Activated CD8-positive, alpha-beta memory T cell treated with anti-CD3 and anti-CD28 coated beads, Interleukin-2, amount 10 ng/mL, durations not matched to agents 7 days and 5 days (primary cell): ENCODE results near the gene DKC1. TPM values are rescaled to one million over a fixed set of nuclear protein-coding genes. Genes with fewer than 3 reads are reported as not detected.

ENCODE experiments used
- ATAC-seq: fragments of 150-1000 bp; cut with Tn5 transposase; one replicate; pipeline ENCODE4 v1.10.0; 2021; ENCODE audit warnings: moderate library complexity
- CTCF ChIA-PET: fragments of 350-600 bp; sonication (Branson Sonifier 250); formaldehyde crosslinking; loops from one replicate; lab custom pipeline; 2021; ENCODE audit warnings: antibody characterized with exemption; lab: Charles Lee
- DNase-seq: peaks from one replicate; pipeline ENCODE4 v3.0.0-alpha.2; 2020
- H3K27ac Mint-ChIP-seq: one replicate; pipeline ENCODE4 v1.8.0; 2021; ENCODE audit warnings: mild to moderate bottlenecking, mixed read lengths
- H3K27me3 Mint-ChIP-seq: one replicate; pipeline ENCODE4 v1.8.0; 2021; ENCODE audit warnings: mixed read lengths
- H3K36me3 Mint-ChIP-seq: one replicate; pipeline ENCODE4 v1.8.0; 2021; ENCODE audit warnings: mild to moderate bottlenecking, mixed read lengths
- H3K4me1 Mint-ChIP-seq: one replicate; pipeline ENCODE4 v1.8.0; 2021; ENCODE audit warnings: mixed read lengths
- H3K4me3 Mint-ChIP-seq: one replicate; pipeline ENCODE4 v1.8.0; 2021; ENCODE audit warnings: mild to moderate bottlenecking, moderate library complexity, mixed read lengths
- H3K9me3 Mint-ChIP-seq: one replicate; pipeline ENCODE4 v1.8.0; 2022; ENCODE audit warnings: low read depth, mixed read lengths
- total RNA-seq, 2 experiments: library from RNA; stranded (reverse); gene quantifications; one replicate each; pipeline ENCODE4 v1.2.3, GENCODE V29; 2021

DKC1 gene
- total RNA-seq = 100 to 1,000 TPM in 1 of 2 experiments, 10 to 100 TPM in 1; 81.0 to 116 TPM

- DNase-seq (peak; percentile 97), ATAC-seq (peak; percentile 91)
- Mint-ChIP-seq H3K27me3 (no peaks in the 10 kb centered on the region), H3K36me3 (peaks cover 27% of the 10 kb centered on the region), H3K27ac (peak within 1 kb of the TSS; percentile 94), H3K9me3 (no peaks in the 10 kb centered on the region), H3K4me1 (peaks cover 48% of the 10 kb centered on the region), H3K4me3 (peak within 1 kb of the TSS; percentile 84)
- CTCF ChIA-PET = interaction anchor here (0.9 to 3.8 kb wide), 6 partner anchors 9 to 42 kb away, joined by 3 to 20 read pairs (median 4); partner anchors contain the start of gene MPP1
These were observed at the start of gene DKC1 for GRCh38 chrX:154762537-154763296. Gene DKC1 (plus strand): TSS chrX:154762864. CDS start chrX:154762966, 102 bp downstream.

DNA sequence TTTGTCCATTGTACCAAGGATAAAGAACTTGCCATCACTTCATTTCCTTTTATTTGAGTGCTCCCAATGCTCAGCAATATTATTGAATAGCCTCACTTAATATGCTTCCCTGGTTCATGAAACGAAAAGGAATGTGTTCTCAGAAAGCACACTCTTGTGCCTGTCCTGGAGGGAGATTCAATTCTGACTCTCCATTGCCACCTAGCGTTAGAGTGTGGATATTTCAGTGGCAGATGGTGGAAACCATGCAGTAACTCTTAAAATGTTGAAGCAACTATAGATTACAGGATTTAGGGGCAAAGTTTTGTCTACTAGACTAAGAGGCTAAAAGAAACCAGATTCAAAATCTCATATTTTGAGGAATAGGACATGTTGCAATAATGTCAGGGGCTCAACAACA is 47.7 kb upstream of the DKC1 start:
- Mint-ChIP-seq H3K4me3 (no peak overlapping the region), H3K9me3 (no peaks in the 10 kb centered on the region), H3K4me1 (peaks cover 89% of the 10 kb centered on the region), H3K27me3 (no peaks in the 10 kb centered on the region), H3K27ac (peak overlapping the region; percentile 28), H3K36me3 (peaks cover 29% of the 10 kb centered on the region)
- DNase-seq (peak; percentile 70), ATAC-seq (no peak)
- CTCF ChIA-PET = no interaction called here

DNA sequence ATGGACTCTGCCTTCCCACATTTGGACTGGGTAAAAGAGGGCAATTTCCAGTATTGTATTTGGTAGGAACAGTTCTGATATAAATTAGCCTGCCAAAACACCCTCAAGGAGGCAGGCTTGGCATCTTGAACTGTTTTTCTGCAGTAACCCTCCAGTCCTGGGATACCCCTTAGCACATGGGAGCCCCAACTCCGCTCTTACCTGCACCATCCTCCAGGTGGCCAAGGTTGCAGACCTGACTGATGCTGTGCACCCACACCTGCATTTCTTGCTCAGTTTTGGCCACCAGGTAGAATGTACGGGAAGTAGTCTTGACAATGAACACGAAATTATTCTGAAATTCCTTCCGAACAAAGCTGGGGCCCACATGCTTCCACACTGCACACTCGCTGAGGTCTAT is 46.8 kb upstream of the DKC1 start:
- no peak overlapping the region for H3K27ac Mint-ChIP-seq

GRCh38 chrX:154717824-154718223 is 44.8 kb upstream of the DKC1 start:
- peak overlapping the region; percentile 49 for H3K4me3 Mint-ChIP-seq
- no peaks in the 10 kb centered on the region for H3K27me3 Mint-ChIP-seq
- H3K27ac Mint-ChIP-seq = peak overlapping the region; percentile 97
- ATAC-seq (no peak), DNase-seq (peak; percentile 57)
- H3K9me3 Mint-ChIP-seq = peaks cover 5% of the 10 kb centered on the region
- CTCF ChIA-PET = interaction anchor here (1.0 to 4.3 kb wide), 7 partner anchors 10 to 177 kb away, joined by 3 to 65 read pairs (median 6); no protein-coding TSS in a partner anchor
- peaks cover 86% of the 10 kb centered on the region for H3K4me1 Mint-ChIP-seq
- H3K36me3 Mint-ChIP-seq = peaks cover 27% of the 10 kb centered on the region

More for the DNA sequence above, 46.8 kb upstream of the DKC1 start:
- no peaks in the 10 kb centered on the region for H3K9me3 Mint-ChIP-seq
- H3K4me1 Mint-ChIP-seq = peaks cover 90% of the 10 kb centered on the region
- ATAC-seq = no peak
- no peaks in the 10 kb centered on the region for H3K27me3 Mint-ChIP-seq
- no peak overlapping the region for H3K4me3 Mint-ChIP-seq
- CTCF ChIA-PET = interaction anchor here (1.3 to 4.3 kb wide), 3 partner anchors 10 to 33 kb away, joined by 4 to 65 read pairs (median 5); no protein-coding TSS in a partner anchor
- no peak for DNase-seq
- peaks cover 25% of the 10 kb centered on the region for H3K36me3 Mint-ChIP-seq

DNA sequence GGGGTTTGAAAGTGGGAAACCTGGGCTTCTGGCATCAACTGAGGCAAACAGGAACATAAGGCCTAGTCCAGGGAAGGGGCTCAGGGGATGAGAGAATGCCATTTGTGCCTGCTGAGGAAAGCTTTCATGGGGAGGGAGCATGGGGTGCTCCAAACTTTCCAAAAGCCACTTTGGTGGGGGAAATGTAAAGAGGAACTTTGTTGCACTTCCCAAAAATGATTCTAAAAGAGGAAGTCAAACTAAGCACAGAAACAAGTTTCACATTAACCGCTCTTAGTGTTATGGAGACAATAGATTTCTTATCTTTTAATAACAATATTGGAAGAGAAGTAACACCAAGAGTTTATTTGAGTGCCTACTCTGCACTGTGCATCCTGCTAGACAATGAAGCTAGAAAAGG is 44.0 kb upstream of the DKC1 start:
- ATAC-seq (peak; percentile 8), DNase-seq (no peak)
- peak overlapping the region; percentile 97 for H3K27ac Mint-ChIP-seq
- H3K36me3 Mint-ChIP-seq = peaks cover 31% of the 10 kb centered on the region
- peak overlapping the region; percentile 51 for H3K4me3 Mint-ChIP-seq
- CTCF ChIA-PET = interaction anchor here (0.8 to 4.3 kb wide), 8 partner anchors 11 to 177 kb away, joined by 3 to 65 read pairs (median 4); partner anchors contain the start of gene GAB3
- H3K27me3 Mint-ChIP-seq = no peaks in the 10 kb centered on the region
- H3K4me1 Mint-ChIP-seq = peaks cover 85% of the 10 kb centered on the region
- H3K9me3 Mint-ChIP-seq = peaks cover 5% of the 10 kb centered on the region

- Mint-ChIP-seq H3K27ac (peak overlapping the region; percentile 97), H3K4me3 (peak overlapping the region; percentile 51), H3K9me3 (peaks cover 5% of the 10 kb centered on the region), H3K36me3 (peaks cover 33% of the 10 kb centered on the region), H3K27me3 (no peaks in the 10 kb centered on the region), H3K4me1 (peaks cover 86% of the 10 kb centered on the region)
- ATAC-seq = peak; percentile 83
- DNase-seq = peak; percentile 65
- CTCF ChIA-PET = interaction anchor here (0.8 to 4.3 kb wide), 7 partner anchors 10 to 178 kb away, joined by 3 to 65 read pairs (median 4); partner anchors contain the start of gene GAB3
These were observed 43.5 kb upstream of the DKC1 start for GRCh38 chrX:154719132-154719675.

- CTCF ChIA-PET = interaction anchor here (1.3 to 4.3 kb wide), 5 partner anchors 9 to 31 kb away, joined by 3 to 65 read pairs (median 9); partner anchors contain the start of gene GAB3
- no peak for DNase-seq
- H3K4me3 Mint-ChIP-seq = no peak overlapping the region
- H3K36me3 Mint-ChIP-seq = peaks cover 31% of the 10 kb centered on the region
- H3K4me1 Mint-ChIP-seq = peaks cover 86% of the 10 kb centered on the region
- no peak overlapping the region for H3K27ac Mint-ChIP-seq
- H3K9me3 Mint-ChIP-seq = peaks cover 5% of the 10 kb centered on the region
- ATAC-seq = no peak
- H3K27me3 Mint-ChIP-seq = no peaks in the 10 kb centered on the region
These were observed 42.6 kb upstream of the DKC1 start for GRCh38 chrX:154720067-154720466.

GRCh38 chrX:154721155-154721554 is 41.5 kb upstream of the DKC1 start:
- Mint-ChIP-seq H3K27me3 (no peaks in the 10 kb centered on the region), H3K9me3 (peaks cover 5% of the 10 kb centered on the region), H3K4me1 (peaks cover 88% of the 10 kb centered on the region), H3K4me3 (no peak overlapping the region), H3K27ac (peak overlapping the region; percentile 54), H3K36me3 (peaks cover 30% of the 10 kb centered on the region)
- CTCF ChIA-PET = interaction anchor here (1.5 kb wide), 1 partner anchor 11 kb away, joined by 3 read pairs; no protein-coding TSS in a partner anchor
- ATAC-seq (no peak), DNase-seq (no peak)

DNA sequence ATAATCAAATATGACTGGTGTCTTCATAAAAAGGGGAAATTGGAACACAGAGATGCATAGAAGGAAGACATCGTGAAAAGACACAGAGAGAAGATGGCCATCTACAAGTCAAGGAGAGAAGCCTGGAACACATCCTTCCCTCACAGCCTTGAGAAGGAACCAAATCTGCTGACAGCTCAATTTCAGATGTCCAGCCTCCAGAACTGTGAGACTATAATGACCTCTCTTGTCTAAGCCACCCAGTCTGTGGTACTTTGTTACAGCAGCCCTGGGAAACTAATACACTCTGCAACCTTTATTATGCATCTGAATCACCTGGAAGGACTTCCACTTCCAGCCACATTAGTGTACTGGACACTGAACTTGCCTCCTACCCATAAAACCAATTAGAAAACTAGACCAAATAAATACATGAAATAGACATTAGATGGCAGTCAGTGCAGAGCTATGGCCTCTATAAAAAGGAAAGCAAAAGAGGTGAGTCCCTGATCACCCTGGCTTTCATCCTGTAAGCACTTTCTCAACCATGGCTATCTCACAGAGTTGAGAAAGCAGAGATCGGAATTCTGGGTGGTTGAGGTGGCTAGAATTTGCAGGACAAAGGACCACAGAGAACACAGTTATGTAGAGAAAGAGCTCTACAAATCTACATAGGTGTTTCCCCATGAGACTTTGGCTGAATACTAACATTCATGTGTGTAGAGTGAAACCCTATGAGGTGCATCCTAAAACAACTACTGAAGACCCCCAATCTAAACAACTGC is 37.5 kb upstream of the DKC1 start:
- Mint-ChIP-seq H3K9me3 (peaks cover 5% of the 10 kb centered on the region), H3K27me3 (no peaks in the 10 kb centered on the region), H3K27ac (peak overlapping the region; percentile 93), H3K4me1 (peaks cover 90% of the 10 kb centered on the region), H3K36me3 (peaks cover 50% of the 10 kb centered on the region), H3K4me3 (peak overlapping the region; percentile 50)
- CTCF ChIA-PET = interaction anchor here (0.9 to 3.4 kb wide), 10 partner anchors 9 to 109 kb away, joined by 3 to 70 read pairs (median 4); partner anchors contain the start of genes DKC1, GAB3 and SMIM9
- ATAC-seq = peak; percentile 73
- DNase-seq = no peak

DNA sequence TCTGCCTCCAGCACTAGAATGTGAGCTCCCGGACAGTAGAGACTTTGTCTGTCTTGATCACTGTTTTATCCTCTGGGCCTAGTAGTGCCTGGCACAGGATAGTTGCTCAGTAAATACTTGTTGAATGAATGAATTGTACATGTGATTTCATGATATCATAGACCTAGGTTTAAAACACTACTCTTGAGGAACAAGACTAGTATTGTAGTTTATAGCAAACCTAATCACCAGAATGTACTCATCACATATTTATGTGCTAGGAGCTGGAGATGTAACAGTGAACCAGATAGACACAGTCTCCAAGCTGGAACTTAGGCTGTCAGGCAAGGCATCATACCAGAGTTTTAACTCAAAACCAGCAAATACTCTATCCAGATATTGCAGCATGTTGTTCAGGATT is 35.2 kb upstream of the DKC1 start:
- no peaks in the 10 kb centered on the region for H3K27me3 Mint-ChIP-seq
- H3K36me3 Mint-ChIP-seq = peaks cover 46% of the 10 kb centered on the region
- CTCF ChIA-PET = interaction anchor here (1.2 to 3.5 kb wide), 2 partner anchors 8 to 21 kb away, joined by 6 to 9 read pairs; no protein-coding TSS in a partner anchor
- H3K4me1 Mint-ChIP-seq = peaks cover 96% of the 10 kb centered on the region
- H3K27ac Mint-ChIP-seq = peak overlapping the region; percentile 93
- H3K4me3 Mint-ChIP-seq = no peak overlapping the region
- DNase-seq (no peak), ATAC-seq (no peak)
- H3K9me3 Mint-ChIP-seq = no peaks in the 10 kb centered on the region

GRCh38 chrX:154727871-154728270 is 34.8 kb upstream of the DKC1 start:
- DNase-seq = no peak
- Mint-ChIP-seq H3K4me1 (peaks cover 98% of the 10 kb centered on the region), H3K36me3 (peaks cover 44% of the 10 kb centered on the region), H3K4me3 (no peak overlapping the region), H3K9me3 (no peaks in the 10 kb centered on the region), H3K27me3 (no peaks in the 10 kb centered on the region), H3K27ac (peak overlapping the region; percentile 99)
- no peak for ATAC-seq
- CTCF ChIA-PET = interaction anchor here (1.2 to 3.5 kb wide), 2 partner anchors 8 to 21 kb away, joined by 6 to 9 read pairs; no protein-coding TSS in a partner anchor

DNA sequence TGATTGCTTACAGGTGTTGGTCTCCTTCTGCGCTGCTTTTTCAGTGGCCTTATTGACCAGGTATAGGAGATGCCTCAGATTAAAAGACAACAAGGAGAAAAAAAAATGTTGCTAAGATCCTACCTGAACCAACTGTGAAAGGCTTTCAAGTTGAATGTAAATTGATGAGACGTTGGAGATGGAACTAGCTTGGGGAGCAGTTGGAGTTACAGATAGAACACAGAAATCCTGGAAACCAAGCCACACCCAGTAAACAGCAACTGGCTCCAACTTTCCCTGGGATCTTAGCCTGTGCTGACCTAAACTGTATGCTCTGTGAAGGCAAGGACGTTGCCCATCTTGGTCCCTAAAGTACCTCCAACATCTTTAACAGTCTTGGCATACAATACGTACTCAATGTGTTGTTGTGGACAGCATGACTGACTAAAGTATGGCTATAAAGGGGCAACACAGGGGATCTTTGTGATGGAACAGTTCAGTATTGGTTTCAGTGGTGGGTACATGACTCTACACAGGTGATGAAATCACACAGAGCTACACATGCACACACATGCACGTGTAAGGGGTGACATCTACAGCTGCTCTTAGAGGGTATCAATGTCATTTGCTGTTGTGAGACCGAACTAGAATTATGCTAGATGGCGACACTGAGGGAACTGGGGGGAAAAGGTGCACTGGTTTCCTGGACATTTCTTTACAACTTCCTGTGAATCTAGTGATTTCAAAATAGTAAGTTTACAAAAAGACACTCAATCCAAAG is 34.1 kb upstream of the DKC1 start:
- Mint-ChIP-seq H3K27ac (peak overlapping the region; percentile 99), H3K36me3 (peaks cover 38% of the 10 kb centered on the region), H3K4me1 (peaks cover 99% of the 10 kb centered on the region), H3K27me3 (no peaks in the 10 kb centered on the region), H3K4me3 (no peak overlapping the region), H3K9me3 (no peaks in the 10 kb centered on the region)
- CTCF ChIA-PET = interaction anchor here (3.5 to 10.2 kb wide), 2 partner anchors 9 to 20 kb away, joined by 9 to 93 read pairs; partner anchors contain the start of gene GAB3
- no peak for ATAC-seq
- DNase-seq = no peak
